PC-3 (cell line): ENCODE data around the gene ZNF311.

ENCODE experiments used
- CTCF ChIP-seq: fragments of 300-600 bp; sonication (generic); conservative IDR thresholded peaks from 2 replicates; pipeline ENCODE4 v1.5.1; 2017; ENCODE audit warnings: antibody characterized with exemption, low read depth, mild to moderate bottlenecking, low read length
- EZH2 ChIP-seq: fragments of 300-600 bp; sonication (generic); IDR thresholded peaks from one replicate; pipeline ENCODE4 v1.6.1; 2017; ENCODE audit warnings: antibody characterized with exemption, mild to moderate bottlenecking, low read length; ENCODE audit not compliant: unreplicated experiment

- TF ChIP-seq CTCF, result no peak
- TF ChIP-seq EZH2, result no peak
These were observed 52.0 kb downstream of the ZNF311 start for GRCh38 chr6:28953039-28953584.
